Measurements from ENCODE around the gene TRIM5.
"Not testable (repeated sequence)": the region's sequence is repeated elsewhere in the genome, so short reads cannot be mapped to it uniquely, and the experiment has no call there.

The TRIM5 gene

DNA sequence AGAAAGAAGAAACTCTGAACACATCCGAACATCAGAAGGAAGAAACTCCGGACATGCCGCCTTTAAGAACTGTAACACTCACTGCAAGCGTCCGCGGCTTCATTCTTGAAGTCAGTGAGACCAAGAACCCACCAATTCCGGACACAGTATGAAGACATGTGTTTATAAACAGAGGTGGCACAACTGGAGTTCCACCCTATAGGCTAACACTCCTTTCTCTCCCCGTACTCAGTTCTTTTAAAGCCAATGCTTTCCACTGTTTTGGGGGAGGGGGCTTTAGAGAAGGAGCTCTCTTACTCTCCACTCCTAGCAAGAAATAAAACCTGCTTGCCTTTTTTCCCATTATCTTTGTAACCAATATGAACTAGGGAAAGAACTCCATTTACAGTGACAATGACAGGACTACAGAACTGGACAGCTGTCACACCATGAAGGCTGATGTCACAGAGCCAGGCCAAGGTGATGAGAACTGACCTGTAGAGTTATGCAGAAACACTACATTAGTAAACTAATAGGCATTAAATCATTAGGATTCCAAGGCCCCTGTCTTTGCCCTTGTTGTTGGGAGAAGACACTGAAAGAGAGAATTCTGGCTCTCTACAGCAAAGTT, 733 bp downstream of the TRIM5 start:
- no peaks in the 10 kb centered on the region for H3K27me3 ChIP-seq (ENCODE audit: control insufficient read depth, insufficient read depth, low read length)
- peak overlapping the region; percentile 96 for H3K4me3 ChIP-seq (ENCODE audit: low read length)
- no peaks in the 10 kb centered on the region for H3K9me3 ChIP-seq (ENCODE audit: control insufficient read depth, low read length)
- H3K4me1 ChIP-seq (ENCODE audit: control insufficient read depth, insufficient read depth, low read length): peaks cover 14% of the 10 kb centered on the region
- no peaks in the 10 kb centered on the region for H3K36me3 ChIP-seq (ENCODE audit: control insufficient read depth, insufficient read depth, low read length)
- peak overlapping the region; percentile 87 for H3K9ac ChIP-seq (ENCODE audit: low read length)

DNA sequence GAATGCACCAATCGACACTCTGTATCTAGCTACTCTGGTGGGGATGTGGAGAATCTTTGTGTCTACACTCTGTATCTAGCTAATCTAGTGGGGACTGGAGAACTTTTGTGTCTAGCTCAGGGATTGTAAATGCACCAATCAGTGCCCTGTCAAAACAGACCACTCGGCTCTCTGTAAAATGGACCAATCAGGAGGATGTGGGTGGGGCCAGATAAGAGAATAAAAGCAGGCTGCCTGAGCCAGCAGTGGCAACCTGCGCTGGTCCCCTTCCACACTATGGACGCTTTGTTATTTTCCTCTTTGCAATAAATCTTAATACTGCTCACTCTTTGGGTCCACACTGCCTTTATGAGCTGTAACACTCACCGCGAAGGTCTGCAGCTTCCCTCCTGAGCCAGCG, 1.3 kb downstream of the TRIM5 start:
- H3K9me3 ChIP-seq (ENCODE audit: control insufficient read depth, low read length); H3K27me3 ChIP-seq (ENCODE audit: control insufficient read depth, insufficient read depth, low read length); H3K36me3 ChIP-seq (ENCODE audit: control insufficient read depth, insufficient read depth, low read length); H3K4me1 ChIP-seq (ENCODE audit: control insufficient read depth, insufficient read depth, low read length); H3K4me3 ChIP-seq (ENCODE audit: low read length): not testable (repeated sequence)
- peak overlapping the region; percentile 87 for H3K9ac ChIP-seq (ENCODE audit: low read length)

DNA sequence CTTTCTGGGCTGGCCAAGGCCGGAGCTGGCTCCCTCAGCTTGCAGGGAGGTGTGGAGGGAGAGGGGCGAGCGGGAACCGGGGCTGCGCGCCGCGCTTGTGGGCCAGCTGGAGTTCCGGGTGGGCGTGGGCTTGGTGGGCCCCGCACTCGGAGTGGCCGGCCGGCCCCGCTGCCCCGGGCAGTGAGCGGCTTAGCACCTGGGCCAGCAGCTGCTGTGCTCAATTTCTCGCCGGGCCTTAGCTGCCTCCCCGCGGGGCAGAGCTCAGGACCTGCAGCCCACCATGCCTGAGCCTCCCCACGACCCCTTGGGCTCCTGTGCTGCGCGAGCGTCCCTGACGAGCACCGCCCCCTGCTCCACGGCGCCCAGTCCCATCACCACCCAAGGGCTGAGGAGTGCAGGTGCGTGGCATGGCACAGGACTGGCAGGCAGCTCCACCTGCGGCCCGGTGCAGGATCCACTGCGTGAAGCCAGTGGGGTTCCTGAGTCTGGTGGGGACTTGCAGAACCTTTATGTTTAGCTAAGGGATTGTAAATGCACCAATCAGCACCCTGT, 1.9 kb downstream of the TRIM5 start:
- not testable (repeated sequence) for H3K9me3 ChIP-seq (ENCODE audit: control insufficient read depth, low read length); H3K36me3 ChIP-seq (ENCODE audit: control insufficient read depth, insufficient read depth, low read length); H3K27me3 ChIP-seq (ENCODE audit: control insufficient read depth, insufficient read depth, low read length); H3K4me1 ChIP-seq (ENCODE audit: control insufficient read depth, insufficient read depth, low read length); H3K4me3 ChIP-seq (ENCODE audit: low read length); H3K9ac ChIP-seq (ENCODE audit: low read length)

DNA sequence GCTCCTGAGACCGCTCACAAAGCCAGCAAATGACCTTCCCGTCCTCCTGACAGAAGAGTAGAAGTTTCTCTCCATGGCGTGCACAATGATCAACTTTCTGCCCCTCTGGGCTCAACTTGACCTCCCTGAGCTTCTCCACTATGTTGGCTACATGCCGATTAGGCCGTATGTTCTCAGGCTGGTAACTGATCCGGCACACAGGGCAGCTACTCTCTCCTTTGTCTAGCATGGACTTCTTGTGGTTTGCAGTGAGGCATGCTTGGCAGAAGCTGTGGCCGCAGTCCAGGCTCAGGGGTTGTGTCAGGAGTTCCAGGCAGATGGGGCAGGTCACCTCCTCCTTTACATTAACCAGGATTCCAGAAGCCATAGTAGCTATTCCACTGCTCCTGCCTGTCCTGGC, 5.1 kb downstream of the TRIM5 start:
- Histone ChIP-seq H3K4me1 (ENCODE audit: control insufficient read depth, insufficient read depth, low read length) (peaks cover 6% of the 10 kb centered on the region), H3K27me3 (ENCODE audit: control insufficient read depth, insufficient read depth, low read length) (no peaks in the 10 kb centered on the region), H3K4me3 (ENCODE audit: low read length) (no peak overlapping the region), H3K9ac (ENCODE audit: low read length) (no peak overlapping the region), H3K36me3 (ENCODE audit: control insufficient read depth, insufficient read depth, low read length) (no peaks in the 10 kb centered on the region), H3K9me3 (ENCODE audit: control insufficient read depth, low read length) (no peaks in the 10 kb centered on the region)

DNA sequence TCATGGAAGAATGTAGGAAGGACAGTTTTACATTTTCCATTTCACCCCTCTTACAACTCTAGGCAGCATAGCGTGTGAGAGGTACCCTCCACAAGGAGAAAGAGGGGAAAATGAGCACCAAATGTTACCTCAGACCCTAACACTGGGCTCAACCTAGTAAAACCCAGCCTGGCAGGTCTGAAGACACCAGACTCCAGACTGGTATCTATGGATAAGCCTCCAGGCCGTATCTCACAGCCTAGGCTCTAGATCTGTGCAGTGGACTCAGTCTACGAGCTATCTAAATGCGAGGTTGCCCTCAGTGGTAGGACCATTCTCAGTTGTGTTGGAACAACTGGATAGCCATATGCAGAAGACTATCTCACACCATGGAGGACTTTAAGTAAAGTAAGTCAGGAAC, 10.5 kb downstream of the TRIM5 start:
- Histone ChIP-seq H3K9ac (ENCODE audit: low read length) (no peak overlapping the region), H3K36me3 (ENCODE audit: control insufficient read depth, insufficient read depth, low read length) (no peaks in the 10 kb centered on the region), H3K27me3 (ENCODE audit: control insufficient read depth, insufficient read depth, low read length) (no peaks in the 10 kb centered on the region), H3K9me3 (ENCODE audit: control insufficient read depth, low read length) (no peaks in the 10 kb centered on the region), H3K4me1 (ENCODE audit: control insufficient read depth, insufficient read depth, low read length) (no peaks in the 10 kb centered on the region), H3K4me3 (ENCODE audit: low read length) (no peak overlapping the region)

DNA sequence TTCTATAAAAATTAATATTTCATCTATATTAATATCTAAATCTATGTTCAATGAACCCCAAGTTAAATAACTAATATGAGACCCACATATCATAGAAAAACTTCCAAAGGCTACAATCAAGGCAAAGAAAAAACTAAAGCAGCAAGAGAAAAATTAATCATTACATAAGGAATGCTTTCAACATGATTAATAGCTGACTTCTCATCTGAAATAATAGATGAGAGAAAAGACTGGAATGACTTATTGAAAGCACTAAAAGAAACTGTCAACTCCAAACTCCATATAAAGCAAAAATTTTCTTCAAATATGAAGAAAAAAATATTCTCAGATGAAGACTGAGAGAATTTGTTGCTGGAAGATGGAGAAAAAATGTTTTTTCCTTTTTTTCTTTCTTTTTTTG, 13.0 kb downstream of the TRIM5 start:
- Histone ChIP-seq H3K4me1 (ENCODE audit: control insufficient read depth, insufficient read depth, low read length) (no peaks in the 10 kb centered on the region), H3K4me3 (ENCODE audit: low read length) (no peak overlapping the region), H3K27me3 (ENCODE audit: control insufficient read depth, insufficient read depth, low read length) (no peaks in the 10 kb centered on the region), H3K36me3 (ENCODE audit: control insufficient read depth, insufficient read depth, low read length) (no peaks in the 10 kb centered on the region), H3K9ac (ENCODE audit: low read length) (no peak overlapping the region), H3K9me3 (ENCODE audit: control insufficient read depth, low read length) (no peaks in the 10 kb centered on the region)

DNA sequence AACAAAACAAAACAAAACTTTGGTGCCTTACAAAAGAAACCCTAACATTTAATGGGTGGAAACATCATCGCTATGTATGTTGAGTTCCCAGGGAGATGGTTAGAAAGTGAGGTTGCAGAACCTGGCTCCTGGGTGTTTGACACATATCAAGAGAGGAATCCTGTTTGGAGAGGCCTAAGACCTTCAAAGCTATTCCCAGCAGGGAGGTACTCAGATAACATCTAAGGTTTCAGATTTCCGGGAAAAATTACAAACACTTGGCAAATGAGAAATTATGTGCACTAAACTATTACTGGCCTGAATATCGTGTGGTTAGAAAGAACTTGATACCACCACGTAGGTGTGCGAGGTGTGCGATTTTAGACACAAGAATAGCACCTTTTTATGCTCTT, 18.5 kb downstream of the TRIM5 start:
- Histone ChIP-seq H3K4me1 (ENCODE audit: control insufficient read depth, insufficient read depth, low read length) (no peaks in the 10 kb centered on the region), H3K9ac (ENCODE audit: low read length) (no peak overlapping the region), H3K36me3 (ENCODE audit: control insufficient read depth, insufficient read depth, low read length) (peaks cover 4% of the 10 kb centered on the region), H3K9me3 (ENCODE audit: control insufficient read depth, low read length) (no peaks in the 10 kb centered on the region), H3K27me3 (ENCODE audit: control insufficient read depth, insufficient read depth, low read length) (no peaks in the 10 kb centered on the region), H3K4me3 (ENCODE audit: low read length) (no peak overlapping the region)

DNA sequence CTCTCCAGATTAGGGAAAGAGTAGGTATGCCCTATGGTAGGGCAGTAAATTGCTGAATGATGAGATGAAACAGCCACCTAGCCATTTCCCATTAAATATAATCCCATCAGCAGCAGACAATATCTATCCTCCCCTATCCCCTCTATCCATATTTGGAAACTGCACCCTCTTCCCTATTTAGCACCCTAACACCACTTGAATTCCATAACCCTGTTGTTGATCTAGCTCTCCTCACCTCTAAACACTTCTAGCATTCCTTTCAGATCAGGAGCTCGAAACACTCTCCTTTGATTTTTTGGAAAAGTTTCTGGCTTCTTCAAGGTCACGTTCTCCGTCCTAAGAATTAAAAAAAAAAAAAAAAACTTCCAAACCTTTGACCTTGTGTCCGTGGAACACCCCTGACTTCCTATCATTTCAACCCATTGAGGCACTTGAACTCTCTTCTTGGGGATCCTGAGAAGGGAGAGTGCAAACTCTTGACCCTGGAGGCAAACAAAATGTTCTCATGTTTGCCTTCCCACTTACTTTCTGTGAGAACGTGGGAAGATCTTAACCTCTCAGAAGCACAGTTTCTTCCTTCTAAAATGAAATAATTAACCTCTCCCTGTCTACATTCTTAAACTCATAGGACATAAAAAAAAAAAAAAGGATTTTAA, 19.0 kb downstream of the TRIM5 start:
- Histone ChIP-seq H3K27me3 (ENCODE audit: control insufficient read depth, insufficient read depth, low read length) (no peaks in the 10 kb centered on the region), H3K36me3 (ENCODE audit: control insufficient read depth, insufficient read depth, low read length) (peaks cover 4% of the 10 kb centered on the region), H3K9me3 (ENCODE audit: control insufficient read depth, low read length) (no peaks in the 10 kb centered on the region), H3K9ac (ENCODE audit: low read length) (no peak overlapping the region), H3K4me3 (ENCODE audit: low read length) (no peak overlapping the region), H3K4me1 (ENCODE audit: control insufficient read depth, insufficient read depth, low read length) (no peaks in the 10 kb centered on the region)

DNA sequence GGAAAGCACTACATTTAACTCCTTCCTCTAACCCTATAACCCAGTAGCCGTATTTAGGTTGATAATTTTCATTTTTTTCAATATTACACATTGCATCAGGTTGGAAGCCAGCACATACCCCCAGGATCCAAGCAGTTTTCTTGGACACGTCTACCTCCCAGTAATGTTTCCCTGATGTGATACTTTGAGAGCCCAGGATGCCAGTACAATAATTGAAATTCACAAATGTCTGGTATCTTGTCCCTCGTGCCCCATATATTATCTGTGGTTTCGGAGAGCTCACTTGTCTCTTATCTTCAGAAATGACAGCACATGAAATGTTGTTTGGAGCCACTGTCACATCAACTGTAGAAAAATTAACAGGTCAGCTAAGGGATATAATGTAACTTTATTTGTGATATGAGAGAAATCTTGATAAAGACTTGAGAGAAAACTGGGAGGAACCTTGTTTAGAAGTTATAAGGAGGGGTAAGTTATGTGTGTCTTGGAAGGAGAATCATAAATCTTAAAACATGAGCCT, 19.8 kb downstream of the TRIM5 start:
- no peaks in the 10 kb centered on the region for H3K9me3 ChIP-seq (ENCODE audit: control insufficient read depth, low read length)
- H3K27me3 ChIP-seq (ENCODE audit: control insufficient read depth, insufficient read depth, low read length): no peaks in the 10 kb centered on the region
- H3K36me3 ChIP-seq (ENCODE audit: control insufficient read depth, insufficient read depth, low read length): peaks cover 4% of the 10 kb centered on the region
- no peak overlapping the region for H3K9ac ChIP-seq (ENCODE audit: low read length)
- no peak overlapping the region for H3K4me3 ChIP-seq (ENCODE audit: low read length)
- no peaks in the 10 kb centered on the region for H3K4me1 ChIP-seq (ENCODE audit: control insufficient read depth, insufficient read depth, low read length)

DNA sequence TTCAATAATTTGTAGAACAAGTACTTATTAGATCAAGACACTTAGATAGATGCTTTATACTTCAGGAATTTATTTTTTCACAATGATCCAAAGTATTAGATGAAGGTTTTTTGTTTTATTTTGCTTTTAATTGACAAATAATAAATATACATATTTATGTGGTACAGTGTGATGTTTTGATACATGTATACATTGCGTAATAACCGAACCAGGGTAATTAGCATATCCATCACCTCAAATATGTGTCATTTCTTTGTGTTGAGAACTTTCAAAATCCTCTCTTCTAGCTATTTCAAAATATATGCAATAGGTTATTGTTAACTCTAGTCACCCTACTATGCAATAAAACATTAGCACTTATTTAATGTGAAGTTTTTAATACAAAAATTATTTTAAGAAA, 21.4 kb downstream of the TRIM5 start:
- Histone ChIP-seq H3K9me3 (ENCODE audit: control insufficient read depth, low read length) (no peaks in the 10 kb centered on the region), H3K36me3 (ENCODE audit: control insufficient read depth, insufficient read depth, low read length) (peaks cover 4% of the 10 kb centered on the region), H3K4me1 (ENCODE audit: control insufficient read depth, insufficient read depth, low read length) (no peaks in the 10 kb centered on the region), H3K27me3 (ENCODE audit: control insufficient read depth, insufficient read depth, low read length) (no peaks in the 10 kb centered on the region), H3K4me3 (ENCODE audit: low read length) (no peak overlapping the region), H3K9ac (ENCODE audit: low read length) (no peak overlapping the region)

DNA sequence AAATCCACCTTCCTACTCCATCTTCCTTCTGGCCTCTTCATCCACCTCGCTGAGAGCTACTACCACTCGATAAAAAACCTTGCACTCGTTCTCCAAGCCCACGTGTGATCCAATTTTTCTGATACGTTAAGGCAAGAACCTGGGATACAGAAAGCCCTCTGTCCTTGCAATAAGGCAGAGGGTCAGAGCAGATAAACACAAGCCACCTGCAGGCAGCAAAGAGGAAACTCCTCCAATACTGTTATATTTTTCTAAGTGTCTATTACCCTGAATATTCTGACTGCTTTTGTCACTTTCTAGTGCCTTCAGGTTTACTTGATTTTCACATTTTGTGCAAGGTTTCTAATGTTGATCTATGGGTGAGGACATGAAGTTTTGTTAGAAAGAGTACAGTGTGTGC, 26.6 kb downstream of the TRIM5 start:
- no peak overlapping the region for H3K4me3 ChIP-seq (ENCODE audit: low read length)
- H3K4me1 ChIP-seq (ENCODE audit: control insufficient read depth, insufficient read depth, low read length): no peaks in the 10 kb centered on the region
- no peaks in the 10 kb centered on the region for H3K9me3 ChIP-seq (ENCODE audit: control insufficient read depth, low read length)
- H3K27me3 ChIP-seq (ENCODE audit: control insufficient read depth, insufficient read depth, low read length): no peaks in the 10 kb centered on the region
- H3K36me3 ChIP-seq (ENCODE audit: control insufficient read depth, insufficient read depth, low read length): no peaks in the 10 kb centered on the region
- no peak overlapping the region for H3K9ac ChIP-seq (ENCODE audit: low read length)

DNA sequence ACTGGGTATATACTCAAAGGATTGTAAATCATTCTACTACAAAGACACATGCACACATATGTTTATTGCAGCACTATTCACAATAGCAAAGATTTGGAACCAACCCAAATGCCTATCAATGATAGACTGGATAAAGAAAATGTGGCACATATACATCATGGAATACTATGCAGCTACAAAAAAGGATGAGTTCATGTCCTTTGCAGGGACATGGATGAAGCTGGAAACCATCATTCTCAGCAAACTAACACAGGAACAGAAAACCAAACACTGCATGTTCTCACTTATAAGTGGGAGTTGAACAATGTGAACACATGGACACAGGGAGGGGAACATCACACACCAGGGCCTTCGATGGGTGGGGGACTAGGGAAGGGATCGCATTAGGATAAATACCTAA, 27.9 kb downstream of the TRIM5 start:
- H3K9ac ChIP-seq (ENCODE audit: low read length); H3K27me3 ChIP-seq (ENCODE audit: control insufficient read depth, insufficient read depth, low read length); H3K36me3 ChIP-seq (ENCODE audit: control insufficient read depth, insufficient read depth, low read length): not testable (repeated sequence)

More for the DNA sequence above, 27.9 kb downstream of the TRIM5 start:
- not testable (repeated sequence) for H3K4me3 ChIP-seq (ENCODE audit: low read length); H3K9me3 ChIP-seq (ENCODE audit: control insufficient read depth, low read length); H3K4me1 ChIP-seq (ENCODE audit: control insufficient read depth, insufficient read depth, low read length)
